ENCODE results near the gene NF1. TPM values are rescaled to one million over a fixed set of nuclear protein-coding genes. Genes with fewer than 3 reads are reported as not detected.

Gene NF1
- total and polyA plus RNA-seq, 5 donors = 7.2 to 60.8 (median 46.1) TPM

DNA sequence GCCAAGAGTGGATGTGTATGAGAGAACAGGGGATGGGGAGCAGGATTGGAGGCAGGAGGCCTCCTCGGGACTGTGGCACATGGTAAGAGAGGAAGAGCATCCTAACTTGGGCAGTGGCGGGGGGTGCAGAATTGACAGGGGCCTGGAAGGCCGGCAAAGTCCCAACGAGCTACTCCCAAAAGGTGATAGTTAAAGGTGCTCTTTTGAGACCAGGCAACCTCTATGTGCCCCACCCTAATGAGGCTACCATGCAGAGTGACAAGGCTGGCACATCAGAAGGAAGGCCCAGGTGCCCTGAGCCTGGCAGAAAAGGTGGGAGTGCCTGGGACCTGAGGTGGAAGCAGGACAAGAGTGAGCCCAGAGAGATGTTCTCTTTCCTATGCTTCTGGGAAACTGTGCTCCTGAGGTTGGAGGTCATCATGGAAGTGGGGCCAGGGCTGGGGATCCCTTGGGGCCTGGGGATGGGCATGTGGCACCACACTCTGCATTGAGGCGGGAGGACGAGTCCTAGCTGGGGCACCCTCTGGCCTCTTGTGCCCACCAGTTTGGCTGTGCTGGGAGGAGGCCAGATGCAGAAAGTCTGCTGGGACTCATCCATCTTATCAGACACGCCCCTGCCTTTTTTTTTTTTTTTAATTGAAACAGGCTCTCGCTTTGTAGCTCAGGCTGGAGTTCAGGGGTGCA, 302.6 kb downstream of the NF1 start:
- Histone ChIP-seq H3K27ac (ENCODE audit: low read length) (no peak overlapping the region), H3K27me3 (ENCODE audit: control insufficient read depth, insufficient read depth) (no peaks in the 10 kb centered on the region), H3K9me3 (ENCODE audit: control insufficient read depth, low read length) (no peaks in the 10 kb centered on the region), H3K4me1 (ENCODE audit: control insufficient read depth, insufficient read depth, low read length) (no peaks in the 10 kb centered on the region), H3K4me3 (ENCODE audit: low read length) (no peak overlapping the region)
- DNase-seq (no peak), ATAC-seq (no peak)
- intact Hi-C loops (cut with DNase I) = no loop called here
- 76% methylated on average over 8 of the region's 8 CpGs for WGBS

- intact Hi-C loops (cut with DNase I) = no loop called here
- no peaks in the 10 kb centered on the region for H3K9me3 ChIP-seq (ENCODE audit: control insufficient read depth, low read length)
Observed at GRCh38 chr17:31398381-31399311, 303.9 kb downstream of the NF1 start.

DNA sequence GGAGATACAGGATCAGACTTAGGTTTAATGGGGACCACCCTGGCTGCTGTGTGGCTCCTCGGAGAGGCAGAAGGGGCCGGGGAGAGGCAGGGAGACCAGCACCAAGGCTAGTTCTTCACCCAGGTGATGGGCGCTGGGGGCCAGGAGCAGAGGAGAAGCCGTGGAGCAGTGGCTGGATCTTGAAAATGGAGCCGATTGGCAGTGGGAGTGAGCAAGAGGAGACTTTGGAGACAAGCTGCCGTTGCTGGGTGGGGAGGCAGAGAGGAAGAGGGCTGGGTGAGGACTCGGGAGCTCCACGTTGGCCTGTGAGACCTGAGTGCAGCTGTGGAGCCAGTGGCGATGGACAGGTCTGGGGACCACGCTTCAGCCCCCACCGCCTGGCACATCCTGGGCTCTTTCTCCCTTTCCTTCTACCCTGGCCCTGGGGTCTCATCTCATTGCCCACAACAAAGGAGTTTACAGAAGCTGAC, 305.7 kb downstream of the NF1 start:
- Histone ChIP-seq H3K4me3 (ENCODE audit: low read length) (no peak overlapping the region), H3K27me3 (ENCODE audit: control insufficient read depth, insufficient read depth) (no peaks in the 10 kb centered on the region), H3K4me1 (ENCODE audit: control insufficient read depth, insufficient read depth, low read length) (no peaks in the 10 kb centered on the region), H3K27ac (ENCODE audit: low read length) (no peak overlapping the region), H3K9me3 (ENCODE audit: control insufficient read depth, low read length) (no peaks in the 10 kb centered on the region)
- no peak for ATAC-seq
- WGBS = 64% methylated on average over 11 of the region's 11 CpGs
- DNase-seq = peak in 1 of 3 donors; percentile 13
- intact Hi-C loops (cut with DNase I) = no loop called here

More at GRCh38 chr17:31398381-31399311, 303.9 kb downstream of the NF1 start:
- Histone ChIP-seq H3K4me3 (ENCODE audit: low read length) (no peak overlapping the region), H3K4me1 (ENCODE audit: control insufficient read depth, insufficient read depth, low read length) (no peaks in the 10 kb centered on the region), H3K27ac (ENCODE audit: low read length) (no peak overlapping the region), H3K27me3 (ENCODE audit: control insufficient read depth, insufficient read depth) (no peaks in the 10 kb centered on the region)
- 80% methylated on average over 21 of the region's 21 CpGs for WGBS
- no peak for DNase-seq
- ATAC-seq = no peak

- Histone ChIP-seq H3K9me3 (ENCODE audit: control insufficient read depth, low read length) (no peaks in the 10 kb centered on the region), H3K27ac (ENCODE audit: low read length) (no peak overlapping the region), H3K4me1 (ENCODE audit: control insufficient read depth, insufficient read depth, low read length) (no peaks in the 10 kb centered on the region), H3K4me3 (ENCODE audit: low read length) (no peak overlapping the region), H3K27me3 (ENCODE audit: control insufficient read depth, insufficient read depth) (no peaks in the 10 kb centered on the region)
- 89% methylated on average over 11 of the region's 11 CpGs for WGBS
- ATAC-seq = no peak
- intact Hi-C loops (cut with DNase I) = no loop called here
- DNase-seq = peak in 1 of 3 donors; percentile 6
Observed at GRCh38 chr17:31401456-31402254, 306.9 kb downstream of the NF1 start.

GRCh38 chr17:31404028-31404949, 309.5 kb downstream of the NF1 start:
- ATAC-seq (peak in 1 of 2 donors; percentile 14), DNase-seq (no peak)
- H3K27me3 ChIP-seq (ENCODE audit: control insufficient read depth, insufficient read depth) = no peaks in the 10 kb centered on the region
- WGBS = 81% methylated on average over 19 of the region's 19 CpGs
- no peaks in the 10 kb centered on the region for H3K9me3 ChIP-seq (ENCODE audit: control insufficient read depth, low read length)
- no peak overlapping the region for H3K4me3 ChIP-seq (ENCODE audit: low read length)
- no peak overlapping the region for H3K27ac ChIP-seq (ENCODE audit: low read length)
- H3K4me1 ChIP-seq (ENCODE audit: control insufficient read depth, insufficient read depth, low read length) = no peaks in the 10 kb centered on the region
- intact Hi-C loops (cut with DNase I) = no loop called here

GRCh38 chr17:31405890-31406371, 311.2 kb downstream of the NF1 start:
- Histone ChIP-seq H3K27ac (ENCODE audit: low read length) (no peak overlapping the region), H3K4me3 (ENCODE audit: low read length) (no peak overlapping the region), H3K4me1 (ENCODE audit: control insufficient read depth, insufficient read depth, low read length) (no peaks in the 10 kb centered on the region), H3K27me3 (ENCODE audit: control insufficient read depth, insufficient read depth) (no peaks in the 10 kb centered on the region), H3K9me3 (ENCODE audit: control insufficient read depth, low read length) (no peaks in the 10 kb centered on the region)
- intact Hi-C loops (cut with DNase I) = no loop called here
- ATAC-seq = peak; percentile 32
- DNase-seq = no peak
- 55% methylated on average over 5 of the region's 5 CpGs for WGBS

DNA sequence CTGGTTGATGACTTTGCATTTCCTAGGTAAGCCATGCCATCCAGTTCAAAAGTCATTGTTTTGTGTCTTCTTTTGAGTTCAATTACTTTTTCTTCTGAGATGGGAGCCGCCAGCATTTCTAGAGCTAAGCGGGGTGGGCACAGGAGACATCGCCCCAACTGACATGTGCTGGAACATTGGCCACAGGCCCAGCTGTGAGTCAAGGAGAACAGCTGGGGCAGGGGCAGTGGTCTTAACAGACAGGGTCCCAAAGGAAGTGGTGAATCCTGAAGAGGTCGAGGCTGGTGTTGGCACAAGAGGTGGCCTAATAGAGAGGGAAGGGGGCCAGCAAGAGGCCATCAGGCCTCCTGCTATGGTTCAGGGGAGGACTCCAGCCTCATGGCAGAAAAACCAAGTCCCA, 313.8 kb downstream of the NF1 start:
- ATAC-seq (no peak), DNase-seq (no peak)
- H3K27ac ChIP-seq (ENCODE audit: low read length) = no peak overlapping the region
- H3K27me3 ChIP-seq (ENCODE audit: control insufficient read depth, insufficient read depth) = no peaks in the 10 kb centered on the region
- H3K4me3 ChIP-seq (ENCODE audit: low read length) = no peak overlapping the region
- intact Hi-C loops (cut with DNase I) = no loop called here
- no peaks in the 10 kb centered on the region for H3K9me3 ChIP-seq (ENCODE audit: control insufficient read depth, low read length)
- H3K4me1 ChIP-seq (ENCODE audit: control insufficient read depth, insufficient read depth, low read length) = no peaks in the 10 kb centered on the region
- 80% methylated on average over 4 of the region's 4 CpGs for WGBS

DNA sequence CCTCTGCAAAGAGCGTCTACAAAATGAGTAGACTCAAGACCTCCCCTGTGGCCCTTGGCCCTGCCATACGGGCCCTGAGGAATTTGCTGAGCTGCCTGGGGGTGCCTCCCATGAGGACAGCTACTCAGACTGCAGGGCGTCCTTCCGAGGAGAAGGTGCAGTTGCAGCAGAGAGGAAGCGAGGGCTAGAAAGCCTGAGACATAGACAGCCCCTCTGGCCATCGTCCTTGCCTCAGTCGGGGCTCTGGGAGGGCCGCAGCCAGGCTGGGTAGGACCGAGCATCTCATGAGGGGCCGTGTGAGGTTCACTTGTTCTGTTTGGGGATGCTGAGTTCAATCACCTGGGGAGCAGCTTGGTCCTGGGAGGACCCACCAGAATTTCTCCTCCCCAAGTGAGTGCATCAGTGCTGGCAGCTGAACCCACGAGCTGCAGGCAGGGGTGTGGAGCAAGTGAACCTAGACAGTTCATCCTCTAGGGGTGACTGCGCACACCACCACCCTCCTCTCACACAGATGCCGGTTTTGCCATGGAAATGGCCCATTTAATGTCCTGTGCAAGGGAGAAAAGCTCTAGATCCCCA, 317.0 kb downstream of the NF1 start:
- 84% methylated on average over 13 of the region's 13 CpGs for WGBS
- intact Hi-C loops (cut with DNase I) = no loop called here
- ATAC-seq = no peak

GRCh38 chr17:31412511-31412910, 317.7 kb downstream of the NF1 start:
- Histone ChIP-seq H3K9me3 (ENCODE audit: control insufficient read depth, low read length) (no peaks in the 10 kb centered on the region), H3K27me3 (ENCODE audit: control insufficient read depth, insufficient read depth) (no peaks in the 10 kb centered on the region), H3K27ac (ENCODE audit: low read length) (no peak overlapping the region), H3K4me1 (ENCODE audit: control insufficient read depth, insufficient read depth, low read length) (peaks cover 11% of the 10 kb centered on the region), H3K4me3 (ENCODE audit: low read length) (no peak overlapping the region)
- no peak for DNase-seq
- WGBS = 69% methylated on average over 6 of the region's 6 CpGs
- no peak for ATAC-seq
- intact Hi-C loops (cut with DNase I) = no loop called here

More for the DNA sequence above, 317.0 kb downstream of the NF1 start:
- no peaks in the 10 kb centered on the region for H3K27me3 ChIP-seq (ENCODE audit: control insufficient read depth, insufficient read depth)
- no peak overlapping the region for H3K27ac ChIP-seq (ENCODE audit: low read length)
- H3K4me3 ChIP-seq (ENCODE audit: low read length) = no peak overlapping the region
- DNase-seq = no peak
- no peaks in the 10 kb centered on the region for H3K9me3 ChIP-seq (ENCODE audit: control insufficient read depth, low read length)
- peaks cover 7% of the 10 kb centered on the region for H3K4me1 ChIP-seq (ENCODE audit: control insufficient read depth, insufficient read depth, low read length)

All from right cardiac atrium (tissue), 5 donors.